OCI-LY1 (cell line): ENCODE results near the gene CHMP2B.
"Not testable (repeated sequence)": the region's sequence is repeated elsewhere in the genome, so short reads cannot be mapped to it uniquely, and the experiment has no call there.

Experiments
- H2AFZ ChIP-seq: fragments of 200-600 bp; sonication (generic), shearing (Covaris generic); 2 replicates; pipeline ENCODE4 v1.6.0; 2014; ENCODE audit warnings: antibody characterized with exemption, mild to moderate bottlenecking, low read length
- H3F3A ChIP-seq: fragments of 200-600 bp; sonication (generic), shearing (Covaris generic); 2 replicates; pipeline ENCODE4 v1.6.0; 2014; ENCODE audit warnings: mild to moderate bottlenecking, antibody characterized with exemption, low read length, moderate library complexity; ENCODE audit not compliant: insufficient read depth
- H3K27ac ChIP-seq: fragments of 200-600 bp; sonication (generic); 2 replicates; pipeline ENCODE4 v1.5.1; 2014; ENCODE audit warnings: low read length, mixed run types, mild to moderate bottlenecking, low read depth; ENCODE audit not compliant: poor library complexity, severe bottlenecking
- H3K27me3 ChIP-seq: fragments of 200-600 bp; sonication (generic); 2 replicates; pipeline ENCODE4 v1.6.0; 2014; ENCODE audit warnings: antibody characterized with exemption, mild to moderate bottlenecking, low read length, moderate library complexity; ENCODE audit not compliant: insufficient read depth
- H3K36me3 ChIP-seq: fragments of 200-600 bp; sonication (generic); 2 replicates; pipeline ENCODE4 v1.6.1; 2014; ENCODE audit warnings: mild to moderate bottlenecking, antibody characterized with exemption, low read length, moderate library complexity, mixed read lengths; ENCODE audit not compliant: insufficient read depth
- H3K4me1 ChIP-seq: fragments of 200-600 bp; sonication (generic); 2 replicates; pipeline ENCODE4 v1.5.1; 2014; ENCODE audit warnings: mild to moderate bottlenecking, low read length, moderate library complexity; ENCODE audit not compliant: insufficient read depth, severe bottlenecking
- H3K4me2 ChIP-seq: fragments of 200-600 bp; sonication (generic), shearing (Covaris generic); 2 replicates; pipeline ENCODE4 v1.6.1; 2014; ENCODE audit warnings: low read length
- H3K4me3 ChIP-seq: fragments of 200-600 bp; sonication (generic); 2 replicates; pipeline ENCODE4 v1.5.1; 2014; ENCODE audit warnings: low read length, low read depth, mild to moderate bottlenecking, mixed read lengths; ENCODE audit not compliant: poor library complexity, severe bottlenecking
- H3K79me2 ChIP-seq: fragments of 200-600 bp; shearing (Covaris generic); 2 replicates; pipeline ENCODE4 v1.6.1; 2016; ENCODE audit warnings: mixed run types, low read length, mixed read lengths; ENCODE audit not compliant: insufficient read depth
- H3K9ac ChIP-seq: fragments of 200-600 bp; sonication (generic), shearing (Covaris generic); 2 replicates; pipeline ENCODE4 v1.6.1; 2014; ENCODE audit warnings: mild to moderate bottlenecking, low read length, mixed read lengths
- H3K9me2 ChIP-seq: fragments of 200-600 bp; sonication (generic), shearing (Covaris generic); 2 replicates; pipeline ENCODE4 v1.6.1; 2014; ENCODE audit warnings: low read depth, mild to moderate bottlenecking, low read length, mixed read lengths
- H3K9me3 ChIP-seq: fragments of 200-600 bp; shearing (Covaris generic); 2 replicates; pipeline ENCODE4 v1.6.1; 2014; ENCODE audit warnings: low read length, mixed read lengths
- H4K20me1 ChIP-seq: fragments of 200-600 bp; sonication (generic), shearing (Covaris generic); 2 replicates; pipeline ENCODE4 v1.6.0; 2016; ENCODE audit warnings: mild to moderate bottlenecking, low read length; ENCODE audit not compliant: insufficient read depth
- EZH2 ChIP-seq: fragments of 200-600 bp; sonication (generic), shearing (Covaris generic); IDR thresholded peaks from 2 replicates; pipeline ENCODE4 v1.8.0; 2017; ENCODE audit warnings: borderline replicate concordance, mixed run types, mild to moderate bottlenecking, antibody characterized with exemption, low read length, moderate library complexity, mixed read lengths
- TF ChIP-seq, protein P1 (sequence below): fragments of 200-600 bp; sonication (generic), shearing (Covaris generic); IDR thresholded peaks from 2 replicates; pipeline ENCODE4 v1.5.1; 2017; ENCODE audit warnings: mild to moderate bottlenecking, antibody characterized with exemption, low read length, moderate library complexity, mixed read lengths

The CHMP2B gene

DNA sequence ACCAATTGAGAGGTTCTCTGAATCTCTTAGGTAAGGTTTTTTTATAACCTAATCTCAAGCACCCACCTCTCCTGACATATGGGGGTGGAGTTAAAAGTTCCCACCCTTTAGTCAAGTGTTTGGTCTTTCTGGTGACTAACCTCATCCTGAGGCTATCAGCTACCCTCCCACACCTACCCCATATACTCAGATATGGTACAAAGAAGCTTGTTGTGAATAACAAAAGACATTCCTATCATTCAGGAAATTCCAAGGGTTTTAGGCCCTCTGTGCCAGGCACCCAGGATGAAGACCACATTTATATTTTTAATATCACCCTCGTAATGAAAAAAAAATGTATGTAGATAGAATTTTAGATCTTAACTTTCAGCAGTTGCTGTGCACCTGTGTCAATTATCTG lies 9.0 kb downstream of the CHMP2B start:
- Histone ChIP-seq H3K27me3 (no peaks in the 10 kb centered on the region), H3K27ac (no peak overlapping the region), H3K9me2 (no peaks in the 10 kb centered on the region), H3K79me2 (peaks cover 27% of the 10 kb centered on the region; the same call in 1 of the 2 replicates), H3K9me3 (no peaks in the 10 kb centered on the region), H3K4me2 (no peak overlapping the region), H3K36me3 (peaks cover 14% of the 10 kb centered on the region), H4K20me1 (no peaks in the 10 kb centered on the region), H3F3A (no peaks in the 10 kb centered on the region), H3K4me3 (no peak overlapping the region), H3K9ac (no peak overlapping the region), H3K4me1 (no peaks in the 10 kb centered on the region), H2AFZ (no peak overlapping the region)
- TF ChIP-seq, protein P1, sequence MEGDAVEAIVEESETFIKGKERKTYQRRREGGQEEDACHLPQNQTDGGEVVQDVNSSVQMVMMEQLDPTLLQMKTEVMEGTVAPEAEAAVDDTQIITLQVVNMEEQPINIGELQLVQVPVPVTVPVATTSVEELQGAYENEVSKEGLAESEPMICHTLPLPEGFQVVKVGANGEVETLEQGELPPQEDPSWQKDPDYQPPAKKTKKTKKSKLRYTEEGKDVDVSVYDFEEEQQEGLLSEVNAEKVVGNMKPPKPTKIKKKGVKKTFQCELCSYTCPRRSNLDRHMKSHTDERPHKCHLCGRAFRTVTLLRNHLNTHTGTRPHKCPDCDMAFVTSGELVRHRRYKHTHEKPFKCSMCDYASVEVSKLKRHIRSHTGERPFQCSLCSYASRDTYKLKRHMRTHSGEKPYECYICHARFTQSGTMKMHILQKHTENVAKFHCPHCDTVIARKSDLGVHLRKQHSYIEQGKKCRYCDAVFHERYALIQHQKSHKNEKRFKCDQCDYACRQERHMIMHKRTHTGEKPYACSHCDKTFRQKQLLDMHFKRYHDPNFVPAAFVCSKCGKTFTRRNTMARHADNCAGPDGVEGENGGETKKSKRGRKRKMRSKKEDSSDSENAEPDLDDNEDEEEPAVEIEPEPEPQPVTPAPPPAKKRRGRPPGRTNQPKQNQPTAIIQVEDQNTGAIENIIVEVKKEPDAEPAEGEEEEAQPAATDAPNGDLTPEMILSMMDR = no peak
- TF ChIP-seq EZH2 = no peak

DNA sequence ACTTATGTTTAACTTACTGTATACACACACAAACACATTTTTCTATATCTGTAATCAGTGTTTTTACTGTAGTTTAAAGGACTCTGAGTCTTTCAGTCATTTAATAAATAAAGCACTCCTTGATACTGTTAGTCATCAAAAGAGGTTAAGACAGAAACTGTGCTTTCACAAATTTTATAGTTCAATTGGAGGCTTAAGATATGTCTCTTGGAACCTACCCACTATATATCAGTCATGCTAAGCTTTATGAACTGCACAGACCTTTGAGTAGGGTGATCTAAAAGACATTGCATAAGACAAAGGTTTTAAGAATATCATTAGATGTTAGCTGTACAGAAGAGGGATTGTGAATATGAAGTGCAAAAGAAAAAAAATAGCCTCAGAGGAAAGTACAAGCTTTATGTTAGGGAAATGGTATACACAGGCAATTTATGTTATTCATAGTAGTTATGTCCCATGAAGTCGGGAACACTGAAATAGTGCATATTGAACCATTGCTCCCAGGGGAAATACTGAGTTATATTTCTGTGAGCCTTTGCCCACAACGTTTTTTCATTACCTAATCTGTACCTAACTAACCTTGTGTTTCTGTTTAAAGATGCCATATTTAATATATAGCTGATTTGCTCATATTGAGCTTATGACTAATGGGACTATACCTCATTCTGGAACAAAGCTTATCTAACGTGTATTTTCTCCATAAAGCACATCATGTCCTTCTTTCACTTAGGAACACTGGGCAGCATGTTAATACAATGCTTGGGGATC lies 19.7 kb downstream of the CHMP2B start:
- no peaks in the 10 kb centered on the region for H3F3A ChIP-seq
- H3K9me3 ChIP-seq = no peaks in the 10 kb centered on the region
- H3K9me2 ChIP-seq = no peaks in the 10 kb centered on the region
- H3K4me3 ChIP-seq = no peak overlapping the region
- H3K27me3 ChIP-seq = no peaks in the 10 kb centered on the region
- no peak for TF ChIP-seq EZH2
- TF ChIP-seq, protein P1 = no peak
- H3K4me2 ChIP-seq = no peak overlapping the region
- H3K36me3 ChIP-seq = peaks cover 30% of the 10 kb centered on the region
- H3K4me1 ChIP-seq = no peaks in the 10 kb centered on the region
- H2AFZ ChIP-seq = no peak overlapping the region
- no peak overlapping the region for H3K27ac ChIP-seq
- no peaks in the 10 kb centered on the region for H3K79me2 ChIP-seq
- no peak overlapping the region for H3K9ac ChIP-seq
- no peaks in the 10 kb centered on the region for H4K20me1 ChIP-seq

DNA sequence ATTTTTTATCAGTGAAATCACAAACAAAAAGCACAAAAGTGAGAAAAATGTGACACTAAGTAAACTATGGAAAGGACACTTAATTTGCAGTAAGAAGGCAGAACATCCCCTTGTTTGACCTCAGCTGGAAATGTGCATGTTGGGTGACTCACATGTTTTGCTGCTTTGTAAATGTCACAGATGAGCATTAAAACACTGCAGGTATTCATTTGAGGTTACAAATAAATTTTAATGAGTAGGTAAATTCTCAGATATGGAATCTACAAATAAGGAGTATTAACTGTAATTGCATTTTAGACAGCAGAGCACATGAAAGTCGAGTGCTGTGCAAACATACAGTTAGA lies 20.3 kb downstream of the CHMP2B start:
- Histone ChIP-seq H3K79me2 (no peaks in the 10 kb centered on the region), H3K27me3 (no peaks in the 10 kb centered on the region), H3K4me3 (no peak overlapping the region), H3K9me3 (no peaks in the 10 kb centered on the region), H3K4me1 (no peaks in the 10 kb centered on the region), H2AFZ (no peak overlapping the region), H3K9ac (no peak overlapping the region), H3K9me2 (no peaks in the 10 kb centered on the region), H3K4me2 (no peak overlapping the region), H3K27ac (no peak overlapping the region), H3K36me3 (peaks cover 30% of the 10 kb centered on the region), H3F3A (no peaks in the 10 kb centered on the region), H4K20me1 (no peaks in the 10 kb centered on the region)
- TF ChIP-seq, protein P1 = no peak
- no peak for TF ChIP-seq EZH2

DNA sequence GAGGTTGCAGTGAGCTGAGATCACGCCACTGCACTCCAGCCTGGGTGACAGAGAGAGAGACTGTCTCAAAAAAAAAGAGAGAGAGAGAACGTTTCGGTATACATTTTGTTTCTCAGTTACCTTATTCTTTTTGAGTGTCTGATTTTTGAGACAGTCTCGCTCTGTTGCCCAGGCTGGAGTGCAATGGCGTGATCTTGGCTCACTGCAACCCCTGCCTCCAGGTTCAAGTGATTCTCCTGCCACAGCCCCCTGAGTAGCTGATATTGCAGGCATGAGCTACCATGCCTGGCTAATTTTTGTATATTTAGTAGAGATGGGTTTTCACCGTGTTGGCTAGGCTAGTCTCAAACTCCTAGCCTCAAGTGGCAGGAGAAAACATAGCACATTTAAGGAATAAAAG lies 21.1 kb downstream of the CHMP2B start:
- peaks cover 34% of the 10 kb centered on the region for H3K36me3 ChIP-seq
- H3K9me3 ChIP-seq, H3K27ac ChIP-seq, H3K4me2 ChIP-seq, H3K79me2 ChIP-seq, H3F3A ChIP-seq, H3K27me3 ChIP-seq, H2AFZ ChIP-seq, H3K4me3 ChIP-seq, H3K9ac ChIP-seq, H3K4me1 ChIP-seq, H3K9me2 ChIP-seq, H4K20me1 ChIP-seq: not testable (repeated sequence)
